CD4-positive, alpha-beta T cell (primary cell): ENCODE results near the gene TMEM244. TPM values are rescaled to one million over a fixed set of nuclear protein-coding genes. Genes with fewer than 3 reads are reported as not detected.

Source experiments
- ATAC-seq: fragments of 200-7000 bp; cut with Tn5 transposase; one replicate; pipeline ENCODE4 v1.10.0; 2022; ENCODE audit warnings: mild to moderate bottlenecking; ENCODE audit not compliant: poor library complexity
- CTCF ChIA-PET: fragments of 350-600 bp; sonication (Branson Sonifier 250); formaldehyde crosslinking; loops from one replicate; lab custom pipeline; 2021; ENCODE audit warnings: antibody characterized with exemption, inconsistent platforms; lab: Charles Lee
- POLR2A ChIA-PET: fragments of 350-600 bp; sonication (Branson Sonifier 250); formaldehyde crosslinking; loops from one replicate; lab custom pipeline; 2021; ENCODE audit warnings: antibody characterized with exemption, inconsistent platforms; lab: Charles Lee
- DNase-seq, 14 experiments: peaks; one replicate each; pipeline ENCODE4 v3.0.0-alpha.2; 2013 to 2020; ENCODE audit warnings: mixed read lengths in 2 of 14
- H3K27ac ChIP-seq, 2 donors: one replicate each; pipeline versions ENCODE4 v1.5.1 to v1.7.0; 2013; ENCODE audit warnings: low read length in 2 of 2, low read depth in 1 of 2, mild to moderate bottlenecking in 1 of 2
- H3K27me3 ChIP-seq, 2 experiments: 1 replicate in 1 of 2; 2 replicates in 1 of 2; pipeline versions ENCODE4 v1.6.1 to v1.7.0; 2013; ENCODE audit warnings: low read length in 2 of 2, control low read depth in 1 of 2, mild to moderate bottlenecking in 1 of 2, moderate library complexity in 1 of 2; ENCODE audit not compliant: insufficient read depth in 2 of 2, control insufficient read depth in 1 of 2
- H3K36me3 ChIP-seq: one replicate; pipeline ENCODE4 v1.6.1; 2013; ENCODE audit warnings: low read length, control low read depth; ENCODE audit not compliant: insufficient read depth
- H3K4me1 ChIP-seq: one replicate; pipeline ENCODE4 v1.6.1; 2013; ENCODE audit warnings: low read length, control low read depth; ENCODE audit not compliant: insufficient read depth
- H3K4me3 ChIP-seq: one replicate; pipeline ENCODE4 v1.5.1; 2013; ENCODE audit warnings: mild to moderate bottlenecking, low read length, moderate library complexity
- H3K9me3 ChIP-seq, 2 experiments: 1 replicate in 1 of 2; 2 replicates in 1 of 2; pipeline versions ENCODE4 v1.6.1 to v1.7.0; 2013; ENCODE audit warnings: low read length in 2 of 2, mild to moderate bottlenecking in 2 of 2, control low read depth in 1 of 2, moderate library complexity in 1 of 2; ENCODE audit not compliant: control insufficient read depth in 1 of 2, insufficient read depth in 1 of 2
- H3K27ac Mint-ChIP-seq: one replicate; pipeline ENCODE4 v1.8.0; 2020; ENCODE audit warnings: mixed read lengths
- H3K27me3 Mint-ChIP-seq: one replicate; pipeline ENCODE4 v1.8.0; 2021; ENCODE audit warnings: mixed read lengths
- H3K36me3 Mint-ChIP-seq: one replicate; pipeline ENCODE4 v1.8.0; 2021; ENCODE audit warnings: low read depth, mixed read lengths
- H3K4me1 Mint-ChIP-seq: one replicate; pipeline ENCODE4 v1.8.0; 2021; ENCODE audit warnings: low read depth, mixed read lengths
- H3K4me3 Mint-ChIP-seq: one replicate; pipeline ENCODE4 v1.8.0; 2020; ENCODE audit warnings: mild to moderate bottlenecking, mixed read lengths
- H3K9me3 Mint-ChIP-seq: one replicate; pipeline ENCODE4 v1.8.0; 2020; ENCODE audit warnings: mixed read lengths
- intact Hi-C, 2 experiments: fragments of 100-400 bp; cut with DNase I in 1 of 2; cut with micrococcal nuclease in 1 of 2; formaldehyde crosslinking; loops; one replicate each; pipeline versions ENCODE4 v1.15.1 to v1.9.0; 2023 to 2025; cut with DNase I, micrococcal nuclease
- total RNA-seq, 174 experiments: library from RNA in 2 of 174; stranded (reverse) in 2 of 174; gene quantifications; one replicate each; pipeline ENCODE4 v1.2.3 and lab custom pipeline; 2021 to 2026
- TF ChIP-seq, protein P1 (sequence below): fragments of 200-600 bp; IDR thresholded peaks from one replicate; pipeline ENCODE4 v1.8.0; 2022; ENCODE audit warnings: antibody characterized with exemption, mild to moderate bottlenecking

Gene TMEM244
- total RNA-seq, 2 experiments from 2014 or later: not detected

DNA sequence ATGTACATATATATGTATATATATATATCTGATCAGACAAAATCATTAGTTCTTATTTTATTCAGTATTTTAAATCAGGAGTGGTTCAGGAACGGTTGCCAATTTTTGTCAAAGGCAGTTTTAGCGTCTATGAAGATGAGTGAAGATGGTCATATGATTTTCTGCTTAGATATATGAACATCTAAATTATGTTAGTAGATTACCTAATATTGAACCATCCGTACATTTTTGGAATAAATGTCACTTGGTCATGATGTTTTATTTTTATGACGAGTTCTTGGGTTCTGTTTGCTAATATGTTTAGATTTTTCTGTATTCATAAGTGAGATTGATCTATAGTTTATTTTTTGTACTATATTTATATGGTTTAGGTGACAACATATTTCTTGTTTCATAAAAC lies 3.3 kb downstream of the TMEM244 start:
- TF ChIP-seq, protein P1, sequence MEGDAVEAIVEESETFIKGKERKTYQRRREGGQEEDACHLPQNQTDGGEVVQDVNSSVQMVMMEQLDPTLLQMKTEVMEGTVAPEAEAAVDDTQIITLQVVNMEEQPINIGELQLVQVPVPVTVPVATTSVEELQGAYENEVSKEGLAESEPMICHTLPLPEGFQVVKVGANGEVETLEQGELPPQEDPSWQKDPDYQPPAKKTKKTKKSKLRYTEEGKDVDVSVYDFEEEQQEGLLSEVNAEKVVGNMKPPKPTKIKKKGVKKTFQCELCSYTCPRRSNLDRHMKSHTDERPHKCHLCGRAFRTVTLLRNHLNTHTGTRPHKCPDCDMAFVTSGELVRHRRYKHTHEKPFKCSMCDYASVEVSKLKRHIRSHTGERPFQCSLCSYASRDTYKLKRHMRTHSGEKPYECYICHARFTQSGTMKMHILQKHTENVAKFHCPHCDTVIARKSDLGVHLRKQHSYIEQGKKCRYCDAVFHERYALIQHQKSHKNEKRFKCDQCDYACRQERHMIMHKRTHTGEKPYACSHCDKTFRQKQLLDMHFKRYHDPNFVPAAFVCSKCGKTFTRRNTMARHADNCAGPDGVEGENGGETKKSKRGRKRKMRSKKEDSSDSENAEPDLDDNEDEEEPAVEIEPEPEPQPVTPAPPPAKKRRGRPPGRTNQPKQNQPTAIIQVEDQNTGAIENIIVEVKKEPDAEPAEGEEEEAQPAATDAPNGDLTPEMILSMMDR: no peak
- Mint-ChIP-seq H3K4me1 (peaks cover 13% of the 10 kb centered on the region), H3K27ac (no peak overlapping the region), H3K4me3 (no peak overlapping the region), H3K27me3 (no peaks in the 10 kb centered on the region), H3K36me3 (no peaks in the 10 kb centered on the region), H3K9me3 (no peaks in the 10 kb centered on the region)
- Histone ChIP-seq H3K4me3 (no peak overlapping the region), H3K27ac (no peak overlapping the region), H3K9me3 (no peaks in the 10 kb centered on the region), H3K4me1 (no peaks in the 10 kb centered on the region), H3K36me3 (no peaks in the 10 kb centered on the region), H3K27me3 (no peaks in the 10 kb centered on the region)
- ChIA-PET POLR2A (no interaction called here), CTCF (no interaction called here)
- DNase-seq (no peak), ATAC-seq (no peak)
- intact Hi-C loops: no loop called here

DNA sequence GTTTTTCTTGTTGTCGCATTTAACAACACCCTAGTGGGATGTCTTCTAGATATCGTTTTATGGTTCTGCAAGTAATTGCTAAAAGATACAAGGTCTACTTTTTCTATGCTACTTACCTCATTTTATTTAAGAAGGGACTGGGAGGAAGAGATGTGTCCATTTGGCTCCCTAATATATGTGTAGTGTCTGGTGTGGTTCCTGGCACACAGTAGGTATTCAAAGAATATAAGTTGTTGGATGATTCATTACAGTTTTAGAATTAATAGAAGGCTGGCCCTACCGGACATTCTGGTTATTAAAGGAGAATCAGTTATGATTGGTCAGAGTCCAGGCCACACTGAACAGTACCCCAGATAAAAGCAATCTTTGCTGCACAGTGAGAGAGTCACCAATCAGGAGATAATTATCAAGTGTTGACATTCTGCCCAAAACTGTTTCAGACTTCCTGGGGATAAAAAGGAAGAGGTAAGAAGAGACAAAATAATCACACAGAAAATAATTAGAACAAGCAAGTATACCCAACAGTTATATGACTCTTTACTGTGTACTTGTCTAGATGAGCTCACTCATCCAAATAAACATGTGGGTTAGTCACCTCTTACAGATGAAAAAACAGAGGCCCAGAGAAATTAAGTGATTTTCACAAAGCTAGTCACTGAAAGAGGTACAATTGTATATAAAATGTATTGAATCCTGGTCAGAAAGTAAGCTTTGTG lies 7.0 kb downstream of the TMEM244 start:
- no peaks in the 10 kb centered on the region for H3K4me1 ChIP-seq
- H3K27ac ChIP-seq: no peak overlapping the region
- no peaks in the 10 kb centered on the region for H3K27me3 ChIP-seq
- intact Hi-C loops: no loop called here
- no peak for DNase-seq
- H3K4me1 Mint-ChIP-seq: no peaks in the 10 kb centered on the region
- no peak for ATAC-seq
- ChIA-PET POLR2A (no interaction called here), CTCF (no interaction called here)
- no peaks in the 10 kb centered on the region for H3K27me3 Mint-ChIP-seq
- no peaks in the 10 kb centered on the region for H3K36me3 ChIP-seq
- no peak overlapping the region for H3K4me3 ChIP-seq
- H3K9me3 ChIP-seq: no peaks in the 10 kb centered on the region
- H3K4me3 Mint-ChIP-seq: no peak overlapping the region
- no peak overlapping the region for H3K27ac Mint-ChIP-seq
- H3K36me3 Mint-ChIP-seq: no peaks in the 10 kb centered on the region
- TF ChIP-seq, protein P1: no peak
- H3K9me3 Mint-ChIP-seq: no peaks in the 10 kb centered on the region

DNA sequence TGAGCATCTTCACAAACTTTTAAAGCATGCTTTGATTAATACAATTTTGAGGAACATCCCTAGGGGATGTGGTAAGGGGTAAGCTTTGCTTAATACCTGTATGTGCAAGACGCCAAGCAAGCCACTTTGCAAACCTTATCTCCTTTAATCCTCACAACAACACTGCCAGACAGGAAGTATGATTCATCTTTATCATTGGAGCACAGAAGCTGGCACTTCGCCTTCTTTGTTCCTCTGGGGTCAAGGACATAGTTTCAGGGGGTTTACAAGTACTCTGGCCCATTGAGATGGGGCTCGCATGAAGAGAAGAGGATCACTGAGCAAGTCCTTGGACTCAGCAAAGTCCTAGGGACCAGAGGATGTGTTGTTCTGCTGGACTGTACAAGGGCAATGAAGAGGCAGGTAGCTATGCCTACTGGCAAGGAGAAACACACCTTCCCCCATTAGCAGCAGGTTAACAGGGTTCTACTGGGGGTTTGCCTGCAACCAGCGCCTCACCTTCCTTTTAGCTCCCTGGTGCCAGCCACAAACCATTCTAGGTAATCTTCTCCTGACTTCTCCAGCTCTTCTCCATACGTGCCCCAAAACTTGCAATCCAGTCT lies 8.8 kb downstream of the TMEM244 start:
- H3K4me1 ChIP-seq: no peaks in the 10 kb centered on the region
- no peaks in the 10 kb centered on the region for H3K27me3 ChIP-seq
- Mint-ChIP-seq H3K4me3 (no peak overlapping the region), H3K36me3 (no peaks in the 10 kb centered on the region), H3K27me3 (no peaks in the 10 kb centered on the region), H3K4me1 (no peaks in the 10 kb centered on the region), H3K9me3 (no peaks in the 10 kb centered on the region), H3K27ac (no peak overlapping the region)
- no peak overlapping the region for H3K27ac ChIP-seq
- DNase-seq: no peak
- intact Hi-C loops: no loop called here
- ChIA-PET CTCF (no interaction called here), POLR2A (no interaction called here)
- no peak for ATAC-seq
- H3K36me3 ChIP-seq: no peaks in the 10 kb centered on the region
- H3K4me3 ChIP-seq: no peak overlapping the region
- no peaks in the 10 kb centered on the region for H3K9me3 ChIP-seq
- TF ChIP-seq, protein P1: no peak
